ENCODE data around the gene DNHD1. TPM values are rescaled to one million over a fixed set of nuclear protein-coding genes. Genes with fewer than 3 reads are reported as not detected.
A peak's percentile ranks its signal among the peaks of the same experiment; 100 is the strongest.

DNHD1 gene
- total RNA-seq, 1 donor from 2014 or later: 9.9 TPM

- Mint-ChIP-seq H3K4me3 (no peak overlapping the region), H3K4me1 (ENCODE audit: unreplicated experiment) (peaks cover 6% of the 10 kb centered on the region), H3K27ac (no peak overlapping the region), H3K27me3 (no peaks in the 10 kb centered on the region), H3K9me3 (no peaks in the 10 kb centered on the region), H3K36me3 (peaks cover 18% of the 10 kb centered on the region)
- DNase-seq (ENCODE audit: extremely low spot score, unreplicated experiment): no peak
- TF ChIP-seq CTCF (conservative IDR thresholded peaks at IDR 0.05): no peak
Measured at GRCh38 chr11:6567371-6567745, 70.3 kb downstream of the DNHD1 start.

GRCh38 chr11:6568191-6568918, 71.3 kb downstream of the DNHD1 start:
- peaks cover 19% of the 10 kb centered on the region for H3K36me3 Mint-ChIP-seq
- H3K4me1 Mint-ChIP-seq (ENCODE audit: unreplicated experiment): peaks cover 6% of the 10 kb centered on the region
- TF ChIP-seq CTCF (conservative IDR thresholded peaks at IDR 0.05): no peak
- no peak for DNase-seq (ENCODE audit: extremely low spot score, unreplicated experiment)
- H3K27me3 Mint-ChIP-seq: no peaks in the 10 kb centered on the region
- H3K27ac Mint-ChIP-seq: peak overlapping the region; percentile 18
- H3K9me3 Mint-ChIP-seq: no peaks in the 10 kb centered on the region
- peak overlapping the region; percentile 34 for H3K4me3 Mint-ChIP-seq

GRCh38 chr11:6569706-6570105, 72.6 kb downstream of the DNHD1 start:
- Mint-ChIP-seq H3K27ac (no peak overlapping the region), H3K4me1 (ENCODE audit: unreplicated experiment) (peaks cover 6% of the 10 kb centered on the region)

GRCh38 chr11:6570691-6571427, 73.8 kb downstream of the DNHD1 start:
- no peak overlapping the region for H3K4me3 Mint-ChIP-seq
- no peak overlapping the region for H3K27ac Mint-ChIP-seq
- peaks cover 10% of the 10 kb centered on the region for H3K4me1 Mint-ChIP-seq (ENCODE audit: unreplicated experiment)
- H3K27me3 Mint-ChIP-seq: no peaks in the 10 kb centered on the region
- DNase-seq (ENCODE audit: extremely low spot score, unreplicated experiment): no peak
- no peaks in the 10 kb centered on the region for H3K9me3 Mint-ChIP-seq
- H3K36me3 Mint-ChIP-seq: peaks cover 15% of the 10 kb centered on the region
- no peak for TF ChIP-seq CTCF (conservative IDR thresholded peaks at IDR 0.05)

More at GRCh38 chr11:6569706-6570105, 72.6 kb downstream of the DNHD1 start:
- no peak for DNase-seq (ENCODE audit: extremely low spot score, unreplicated experiment)
- no peak for TF ChIP-seq CTCF (conservative IDR thresholded peaks at IDR 0.05)
- Mint-ChIP-seq H3K4me3 (no peak overlapping the region), H3K9me3 (no peaks in the 10 kb centered on the region), H3K36me3 (peaks cover 17% of the 10 kb centered on the region), H3K27me3 (no peaks in the 10 kb centered on the region)

DNA sequence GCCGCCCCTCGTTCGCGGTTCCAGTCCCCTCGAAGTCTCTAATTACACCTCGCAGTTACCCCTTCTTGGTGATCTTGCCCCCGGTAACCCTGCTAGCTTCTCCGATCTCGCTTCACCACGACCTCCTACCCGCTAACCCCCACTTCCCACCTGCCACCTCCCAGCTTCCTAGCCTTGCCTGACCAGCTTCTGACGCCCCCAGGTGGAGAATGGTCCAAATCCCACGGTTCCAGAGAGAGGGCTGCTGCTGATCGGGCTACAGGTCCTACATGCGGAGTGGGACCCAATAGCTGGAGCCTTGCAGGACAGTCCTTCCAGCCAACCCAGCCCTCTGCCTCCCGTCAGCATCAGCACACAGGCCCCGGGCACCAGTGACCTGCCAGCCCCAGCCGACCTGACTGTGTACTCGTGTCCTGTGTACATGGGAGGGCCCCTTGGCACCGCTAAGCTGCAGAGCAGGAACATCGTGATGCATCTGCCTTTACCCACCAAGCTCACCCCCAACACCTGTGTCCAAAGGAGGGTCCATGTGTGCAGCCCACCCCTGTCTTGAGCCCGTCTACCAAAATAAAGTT, 74.4 kb downstream of the DNHD1 start:
- no peak for TF ChIP-seq CTCF (conservative IDR thresholded peaks at IDR 0.05)
- Mint-ChIP-seq H3K4me1 (ENCODE audit: unreplicated experiment) (peaks cover 13% of the 10 kb centered on the region), H3K4me3 (no peak overlapping the region), H3K9me3 (no peaks in the 10 kb centered on the region), H3K36me3 (peaks cover 15% of the 10 kb centered on the region), H3K27me3 (no peaks in the 10 kb centered on the region), H3K27ac (no peak overlapping the region)
- DNase-seq (ENCODE audit: extremely low spot score, unreplicated experiment): no peak
